GM12865 (cell line): Measurements from ENCODE around the gene HDHD5.
A peak's percentile ranks its signal among the peaks of the same experiment; 100 is the strongest.

Experiments used
- DNase-seq: peaks from one replicate; pipeline ENCODE4 v3.0.0; 2010; ENCODE audit warnings: low read depth
- H3K4me3 ChIP-seq: 2 replicates; pipeline ENCODE4 v1.5.1; 2011; ENCODE audit warnings: mild to moderate bottlenecking, low read depth, low read length, control low read depth
- CTCF ChIP-seq: IDR thresholded peaks from 2 replicates; pipeline ENCODE4 v1.5.1; 2011; ENCODE audit warnings: low read length, control low read depth, low read depth, inconsistent platforms; ENCODE audit not compliant: insufficient read depth; ENCODE audit errors: missing control alignments

The HDHD5 gene

GRCh38 chr22:17158568-17159503 is at the start of gene HDHD5:
Gene HDHD5 (minus strand): TSS chr22:17159277. CDS start chr22:17159251, 26 bp downstream.
- DNase-seq: peak; percentile 94
- H3K4me3 ChIP-seq: peak within 1 kb of the TSS; percentile 83
- TF ChIP-seq CTCF: no peak

DNA sequence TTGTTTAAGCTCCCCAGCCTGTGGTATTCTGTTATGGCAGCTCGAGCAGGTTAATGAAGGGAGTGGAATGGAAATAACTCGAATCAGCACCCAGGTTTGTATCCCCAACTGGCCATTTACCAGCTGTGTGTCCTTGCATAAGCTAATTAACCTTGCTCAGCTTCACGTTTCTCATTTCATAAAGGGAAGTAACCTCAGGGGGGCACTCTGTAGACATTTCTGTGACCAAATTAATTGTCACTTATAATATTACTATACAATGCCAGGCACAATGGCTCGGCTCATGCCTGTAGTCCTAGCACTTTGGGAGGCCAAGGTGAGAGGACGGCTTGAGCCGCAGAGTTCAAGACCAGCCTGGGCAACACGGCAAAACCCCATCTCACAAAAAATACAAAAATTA is 46.4 kb upstream of the HDHD5 start:
- peak; percentile 26 for DNase-seq
- no peak overlapping the region for H3K4me3 ChIP-seq
- no peak for TF ChIP-seq CTCF

DNA sequence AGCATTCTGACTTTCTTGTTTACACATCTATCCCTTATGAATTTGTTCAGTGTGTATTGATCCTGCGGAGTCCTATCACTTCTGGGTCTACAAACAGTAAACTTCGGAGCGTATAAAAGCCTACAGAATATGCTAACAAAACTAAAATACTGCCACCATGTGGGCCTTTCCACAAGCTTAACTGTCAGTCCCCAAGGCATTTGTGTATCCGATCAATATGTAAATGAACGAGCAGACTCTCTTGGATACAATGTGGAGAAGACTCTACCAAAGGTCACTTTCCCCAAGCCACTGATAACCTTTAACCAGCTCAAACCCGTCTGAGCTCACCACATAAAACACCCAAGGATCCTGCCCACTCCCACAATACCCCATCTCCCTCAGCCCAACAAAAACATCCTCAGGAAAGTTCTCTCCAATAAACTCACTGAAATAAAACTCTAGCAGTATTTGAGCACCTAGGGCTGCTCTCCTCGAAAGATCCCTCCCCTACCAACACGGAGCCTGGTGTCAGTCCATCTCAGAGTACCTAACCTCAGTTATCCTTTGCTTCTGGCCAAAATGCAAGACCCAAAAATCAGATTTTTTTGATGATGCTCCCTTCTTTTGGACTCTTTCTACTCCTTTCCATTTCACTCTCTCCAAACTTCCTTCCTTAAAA is 42.3 kb upstream of the HDHD5 start:
- no peak for DNase-seq
- H3K4me3 ChIP-seq: no peak overlapping the region
- no peak for TF ChIP-seq CTCF

- TF ChIP-seq CTCF: no peak
- H3K4me3 ChIP-seq: no peak overlapping the region
- DNase-seq: no peak
Measured at GRCh38 chr22:17199003-17199731, 40.1 kb upstream of the HDHD5 start.

- TF ChIP-seq CTCF: no peak
- no peak for DNase-seq
- H3K4me3 ChIP-seq: no peak overlapping the region
Measured at GRCh38 chr22:17198170-17199002, 39.3 kb upstream of the HDHD5 start.

DNA sequence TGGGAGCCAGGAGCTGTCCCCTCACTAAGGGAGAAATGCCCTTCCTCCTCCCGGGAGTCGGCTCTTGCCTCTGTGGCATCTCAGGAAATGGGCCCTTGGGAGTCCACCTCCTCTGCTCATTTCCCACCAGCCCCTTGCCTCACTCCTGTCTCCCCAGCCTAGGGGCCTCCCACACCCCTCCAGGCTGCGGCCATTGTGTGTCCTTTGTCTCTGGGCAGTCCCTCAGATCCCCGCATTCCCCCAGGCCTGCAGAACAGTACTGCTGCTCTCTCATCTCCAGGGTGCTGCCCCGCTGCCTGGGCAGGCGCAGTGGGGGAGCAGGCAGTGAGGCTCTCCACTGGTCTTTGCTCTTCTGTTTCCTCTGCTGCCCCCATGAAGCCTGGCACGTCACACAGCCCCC is 35.1 kb upstream of the HDHD5 start:
- DNase-seq: no peak
- H3K4me3 ChIP-seq: no peak overlapping the region
- TF ChIP-seq CTCF: no peak
